ENCODE measurements around the gene CRIP2.

Gene CRIP2

DNA sequence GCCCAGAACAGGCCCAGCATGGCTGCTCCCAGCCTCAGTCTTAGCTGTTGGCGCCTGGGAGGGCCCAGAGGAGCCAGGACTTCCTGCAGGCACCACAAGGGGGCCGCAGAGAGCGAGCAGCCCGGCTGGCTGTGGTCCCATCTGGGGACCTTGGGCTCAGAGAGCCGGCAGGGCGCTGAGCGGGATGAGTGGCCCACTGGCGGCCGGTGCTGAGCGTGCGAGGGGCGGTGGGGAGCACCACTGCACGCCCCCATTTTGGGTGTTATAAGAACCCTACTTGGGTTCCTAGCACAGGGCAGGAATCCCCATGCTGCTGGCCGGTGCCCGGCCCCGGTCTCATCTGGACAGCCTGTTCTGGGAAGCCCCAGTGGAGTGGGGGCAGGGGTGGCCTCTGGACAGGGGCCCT is 25.9 kb upstream of the CRIP2 start:
- no peak for TF ChIP-seq EZH2phosphoT487 (IDR thresholded peaks at IDR 0.05; ENCODE audit: borderline replicate concordance, low read length)
- TF ChIP-seq, protein P1, sequence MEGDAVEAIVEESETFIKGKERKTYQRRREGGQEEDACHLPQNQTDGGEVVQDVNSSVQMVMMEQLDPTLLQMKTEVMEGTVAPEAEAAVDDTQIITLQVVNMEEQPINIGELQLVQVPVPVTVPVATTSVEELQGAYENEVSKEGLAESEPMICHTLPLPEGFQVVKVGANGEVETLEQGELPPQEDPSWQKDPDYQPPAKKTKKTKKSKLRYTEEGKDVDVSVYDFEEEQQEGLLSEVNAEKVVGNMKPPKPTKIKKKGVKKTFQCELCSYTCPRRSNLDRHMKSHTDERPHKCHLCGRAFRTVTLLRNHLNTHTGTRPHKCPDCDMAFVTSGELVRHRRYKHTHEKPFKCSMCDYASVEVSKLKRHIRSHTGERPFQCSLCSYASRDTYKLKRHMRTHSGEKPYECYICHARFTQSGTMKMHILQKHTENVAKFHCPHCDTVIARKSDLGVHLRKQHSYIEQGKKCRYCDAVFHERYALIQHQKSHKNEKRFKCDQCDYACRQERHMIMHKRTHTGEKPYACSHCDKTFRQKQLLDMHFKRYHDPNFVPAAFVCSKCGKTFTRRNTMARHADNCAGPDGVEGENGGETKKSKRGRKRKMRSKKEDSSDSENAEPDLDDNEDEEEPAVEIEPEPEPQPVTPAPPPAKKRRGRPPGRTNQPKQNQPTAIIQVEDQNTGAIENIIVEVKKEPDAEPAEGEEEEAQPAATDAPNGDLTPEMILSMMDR (IDR thresholded peaks at IDR 0.05; ENCODE audit: low read depth, low read length, poor library complexity, severe bottlenecking) = peak; percentile 80
- H3K36me3 ChIP-seq (ENCODE audit: control insufficient read depth, low read length) = peaks cover 42% of the 10 kb centered on the region
- H4K20me1 ChIP-seq (ENCODE audit: control insufficient read depth, insufficient read depth, low read depth, low read length) = no peaks in the 10 kb centered on the region
- no peak overlapping the region for H3K4me2 ChIP-seq (ENCODE audit: low read length)
- H3K4me1 ChIP-seq (ENCODE audit: control insufficient read depth, low read length) = no peaks in the 10 kb centered on the region
- no peak overlapping the region for H3K4me3 ChIP-seq (ENCODE audit: low read length)
- no peaks in the 10 kb centered on the region for H3K9me2 ChIP-seq (replicated peaks; ENCODE audit: control insufficient read depth, low read length)
- no peaks in the 10 kb centered on the region for H3K27me3 ChIP-seq (ENCODE audit: control insufficient read depth, low read length)
- H3K9me3 ChIP-seq (ENCODE audit: control insufficient read depth, insufficient read depth, low read length) = no peaks in the 10 kb centered on the region
- H3F3A ChIP-seq (ENCODE audit: control insufficient read depth, insufficient read depth) = no peaks in the 10 kb centered on the region
- no peak overlapping the region for H3K27ac ChIP-seq (ENCODE audit: low read depth, low read length)
- peaks cover 14% of the 10 kb centered on the region for H3K79me2 ChIP-seq (ENCODE audit: control insufficient read depth, low read length)

DNA sequence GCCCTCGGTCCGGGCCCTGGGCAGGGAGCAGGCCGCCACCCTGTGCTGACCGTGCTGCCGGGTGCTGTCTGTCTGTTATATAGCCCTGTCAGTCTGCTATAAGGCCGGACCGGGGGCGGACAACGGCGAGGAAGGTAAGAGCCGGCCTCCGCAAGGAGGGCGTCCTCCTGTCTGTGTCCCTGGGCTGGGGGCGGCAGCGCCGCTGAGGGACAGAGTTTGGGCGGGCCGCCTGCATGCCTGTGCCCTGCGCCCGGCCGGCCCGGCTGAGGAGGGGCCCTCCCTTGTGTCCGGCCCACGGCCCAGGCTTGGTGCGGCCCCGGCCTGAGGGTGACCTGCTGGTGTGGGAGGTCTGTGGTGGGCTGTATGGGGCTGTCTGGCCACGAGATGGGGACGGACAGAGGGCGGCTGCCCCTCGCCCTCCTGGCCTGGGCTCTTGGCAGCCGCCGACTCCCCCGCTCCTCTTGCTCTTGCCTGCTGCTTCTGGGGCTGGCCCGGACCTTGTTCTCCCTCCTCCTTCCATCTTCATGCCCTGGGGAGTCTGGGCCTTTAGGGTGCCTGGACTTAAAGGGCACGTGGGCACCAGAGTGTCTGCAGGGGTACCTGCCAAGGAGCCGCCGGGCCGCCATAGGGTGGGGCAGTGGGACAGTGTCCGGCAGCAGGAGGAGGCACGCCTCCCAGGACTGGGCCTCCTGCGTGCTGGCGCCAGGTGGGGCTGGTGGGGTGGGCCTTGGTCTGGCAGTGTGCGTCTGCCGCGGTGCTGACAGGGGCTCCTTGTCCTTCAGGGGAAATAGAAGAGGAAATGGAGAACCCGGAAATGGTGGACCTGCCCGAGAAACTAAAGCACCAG is 25.1 kb upstream of the CRIP2 start:
- Histone ChIP-seq H3K4me3 (ENCODE audit: low read length) (no peak overlapping the region), H3K36me3 (ENCODE audit: control insufficient read depth, low read length) (peaks cover 47% of the 10 kb centered on the region), H3K4me1 (ENCODE audit: control insufficient read depth, low read length) (no peaks in the 10 kb centered on the region), H3K27ac (ENCODE audit: low read depth, low read length) (no peak overlapping the region), H3K4me2 (ENCODE audit: low read length) (no peak overlapping the region), H4K20me1 (ENCODE audit: control insufficient read depth, insufficient read depth, low read depth, low read length) (no peaks in the 10 kb centered on the region), H3K79me2 (ENCODE audit: control insufficient read depth, low read length) (peaks cover 14% of the 10 kb centered on the region), H3F3A (ENCODE audit: control insufficient read depth, insufficient read depth) (no peaks in the 10 kb centered on the region), H3K9me2 (replicated peaks; ENCODE audit: control insufficient read depth, low read length) (no peaks in the 10 kb centered on the region), H3K27me3 (ENCODE audit: control insufficient read depth, low read length) (no peaks in the 10 kb centered on the region), H3K9me3 (ENCODE audit: control insufficient read depth, insufficient read depth, low read length) (no peaks in the 10 kb centered on the region)
- TF ChIP-seq EZH2phosphoT487 (IDR thresholded peaks at IDR 0.05; ENCODE audit: borderline replicate concordance, low read length) = no peak
- TF ChIP-seq, protein P1 (IDR thresholded peaks at IDR 0.05; ENCODE audit: low read depth, low read length, poor library complexity, severe bottlenecking) = no peak

GRCh38 chr14:105450123-105450505 is 24.5 kb upstream of the CRIP2 start:
- Histone ChIP-seq H3K4me3 (ENCODE audit: low read length) (no peak overlapping the region), H3K27ac (ENCODE audit: low read depth, low read length) (no peak overlapping the region), H3K9me3 (ENCODE audit: control insufficient read depth, insufficient read depth, low read length) (no peaks in the 10 kb centered on the region), H3K27me3 (ENCODE audit: control insufficient read depth, low read length) (no peaks in the 10 kb centered on the region), H3K4me2 (ENCODE audit: low read length) (no peak overlapping the region), H3K9me2 (replicated peaks; ENCODE audit: control insufficient read depth, low read length) (no peaks in the 10 kb centered on the region), H3K36me3 (ENCODE audit: control insufficient read depth, low read length) (peaks cover 49% of the 10 kb centered on the region), H3K79me2 (ENCODE audit: control insufficient read depth, low read length) (peaks cover 14% of the 10 kb centered on the region), H3F3A (ENCODE audit: control insufficient read depth, insufficient read depth) (no peaks in the 10 kb centered on the region), H3K4me1 (ENCODE audit: control insufficient read depth, low read length) (no peaks in the 10 kb centered on the region), H4K20me1 (ENCODE audit: control insufficient read depth, insufficient read depth, low read depth, low read length) (no peaks in the 10 kb centered on the region)
- no peak for TF ChIP-seq EZH2phosphoT487 (IDR thresholded peaks at IDR 0.05; ENCODE audit: borderline replicate concordance, low read length)
- TF ChIP-seq, protein P1 (IDR thresholded peaks at IDR 0.05; ENCODE audit: low read depth, low read length, poor library complexity, severe bottlenecking) = no peak
